AG04449 (cell line): ENCODE results near the gene ADGRG6.

Experiments
- CTCF ChIA-PET: fragments of 350-600 bp; formaldehyde crosslinking; extraction: SDS; loops from one replicate; lab custom pipeline; 2021; ENCODE audit warnings: antibody characterized with exemption; lab: Yijun Ruan, JAX
- POLR2A ChIA-PET: fragments of 400-600, 350-600 bp; formaldehyde crosslinking; extraction: SDS; loops from one replicate; lab custom pipeline; 2020; ENCODE audit warnings: antibody characterized with exemption, inconsistent platforms; lab: Yijun Ruan, JAX
- DNase-seq: peaks from one replicate; pipeline ENCODE4 v3.0.0-alpha.2; 2010; ENCODE audit warnings: low read depth, low spot score
- H3K4me3 ChIP-seq: 2 replicates; pipeline ENCODE4 v1.5.1; 2011; ENCODE audit warnings: low read depth, mild to moderate bottlenecking, control low read depth, low read length
- TF ChIP-seq, protein P1 (sequence below): IDR thresholded peaks from one replicate; pipeline ENCODE4 v1.5.1; 2011; ENCODE audit warnings: mild to moderate bottlenecking, moderate library complexity, low read length, control low read depth, inconsistent platforms; ENCODE audit not compliant: insufficient read depth; ENCODE audit errors: missing control alignments

Gene ADGRG6

DNA sequence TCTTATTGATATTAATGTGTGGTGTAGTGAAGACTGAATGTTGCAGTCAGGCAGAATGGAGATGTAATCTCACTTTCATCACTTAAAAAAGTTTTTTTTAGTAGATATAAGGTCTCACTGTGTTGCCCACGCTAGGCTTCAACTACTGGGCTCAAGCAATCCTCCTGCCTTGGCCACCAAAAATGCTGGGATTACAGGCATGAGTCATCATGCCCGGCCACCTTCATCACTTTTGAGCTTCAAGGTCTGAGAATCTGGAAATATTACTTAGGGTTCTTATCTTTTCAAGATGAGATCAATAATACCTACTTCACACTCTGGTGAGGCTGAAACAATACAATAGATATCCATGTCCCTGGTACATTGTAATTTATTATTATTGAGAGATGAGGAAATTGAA, 31.6 kb downstream of the ADGRG6 start:
- POLR2A ChIA-PET: no interaction called here
- CTCF ChIA-PET: no interaction called here
- H3K4me3 ChIP-seq: no peak overlapping the region
- TF ChIP-seq, protein P1, sequence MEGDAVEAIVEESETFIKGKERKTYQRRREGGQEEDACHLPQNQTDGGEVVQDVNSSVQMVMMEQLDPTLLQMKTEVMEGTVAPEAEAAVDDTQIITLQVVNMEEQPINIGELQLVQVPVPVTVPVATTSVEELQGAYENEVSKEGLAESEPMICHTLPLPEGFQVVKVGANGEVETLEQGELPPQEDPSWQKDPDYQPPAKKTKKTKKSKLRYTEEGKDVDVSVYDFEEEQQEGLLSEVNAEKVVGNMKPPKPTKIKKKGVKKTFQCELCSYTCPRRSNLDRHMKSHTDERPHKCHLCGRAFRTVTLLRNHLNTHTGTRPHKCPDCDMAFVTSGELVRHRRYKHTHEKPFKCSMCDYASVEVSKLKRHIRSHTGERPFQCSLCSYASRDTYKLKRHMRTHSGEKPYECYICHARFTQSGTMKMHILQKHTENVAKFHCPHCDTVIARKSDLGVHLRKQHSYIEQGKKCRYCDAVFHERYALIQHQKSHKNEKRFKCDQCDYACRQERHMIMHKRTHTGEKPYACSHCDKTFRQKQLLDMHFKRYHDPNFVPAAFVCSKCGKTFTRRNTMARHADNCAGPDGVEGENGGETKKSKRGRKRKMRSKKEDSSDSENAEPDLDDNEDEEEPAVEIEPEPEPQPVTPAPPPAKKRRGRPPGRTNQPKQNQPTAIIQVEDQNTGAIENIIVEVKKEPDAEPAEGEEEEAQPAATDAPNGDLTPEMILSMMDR: no peak
- no peak for DNase-seq

DNA sequence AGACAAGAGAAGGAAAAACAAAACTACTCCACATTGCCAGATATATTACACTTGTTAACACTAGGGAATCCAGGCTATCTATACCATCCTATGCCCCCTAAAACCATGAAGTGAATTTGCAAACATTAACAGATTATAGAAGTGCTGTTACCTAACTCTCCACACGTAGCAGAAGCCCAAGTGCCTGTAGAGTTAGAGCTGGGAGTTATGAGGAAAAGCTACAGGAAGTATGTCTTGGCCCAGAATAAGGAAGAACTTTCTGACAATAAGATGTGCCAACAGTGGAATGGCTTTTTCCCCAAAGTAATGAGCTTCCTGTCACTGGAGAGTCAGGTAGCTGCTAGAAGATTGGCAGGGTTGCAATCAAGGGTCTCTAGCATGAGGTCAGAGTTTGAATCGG, 32.5 kb downstream of the ADGRG6 start:
- ChIA-PET POLR2A (no interaction called here), CTCF (no interaction called here)
- DNase-seq: no peak
- TF ChIP-seq, protein P1: no peak
- no peak overlapping the region for H3K4me3 ChIP-seq

DNA sequence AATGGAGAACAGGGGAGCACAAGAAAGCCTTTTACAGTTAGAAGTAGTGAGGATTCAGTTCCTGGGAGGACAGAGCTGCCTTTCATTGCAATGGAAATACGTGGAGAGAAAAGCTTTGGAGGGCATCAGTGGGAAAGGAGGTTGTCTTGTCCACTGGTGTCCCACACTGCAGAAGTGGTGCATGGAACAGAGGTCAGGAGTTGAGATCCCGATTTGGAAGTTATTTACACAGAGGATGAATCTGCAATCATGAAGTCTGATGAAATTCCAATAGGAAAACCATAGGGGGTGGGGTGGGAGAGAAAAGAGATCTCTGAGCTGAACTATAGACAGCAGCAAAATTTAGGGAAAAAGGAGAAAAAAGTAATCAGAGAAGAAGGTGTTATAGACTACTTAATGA, 33.6 kb downstream of the ADGRG6 start:
- ChIA-PET POLR2A (no interaction called here), CTCF (no interaction called here)
- no peak overlapping the region for H3K4me3 ChIP-seq
- TF ChIP-seq, protein P1: no peak
- no peak for DNase-seq

DNA sequence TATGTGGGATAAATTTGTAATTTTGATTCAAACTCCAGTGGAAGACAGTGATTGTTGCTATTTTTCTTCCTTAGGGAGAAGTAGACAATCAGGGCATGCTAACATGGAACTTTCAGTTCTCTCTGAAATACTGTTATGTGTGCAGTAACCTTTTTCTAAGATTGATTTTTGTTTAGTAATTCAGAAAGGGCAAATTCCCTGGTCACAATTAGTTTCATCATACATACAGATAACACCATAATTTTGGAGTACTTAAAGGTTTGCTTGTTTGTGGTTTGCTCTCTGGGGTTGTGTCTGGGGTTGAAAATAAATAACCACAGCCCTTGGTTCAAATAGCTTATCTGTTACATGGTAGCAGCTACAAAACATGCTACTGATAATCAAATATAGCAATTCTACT, 34.4 kb downstream of the ADGRG6 start:
- no peak overlapping the region for H3K4me3 ChIP-seq
- ChIA-PET CTCF (no interaction called here), POLR2A (no interaction called here)
- no peak for DNase-seq
- TF ChIP-seq, protein P1: no peak

DNA sequence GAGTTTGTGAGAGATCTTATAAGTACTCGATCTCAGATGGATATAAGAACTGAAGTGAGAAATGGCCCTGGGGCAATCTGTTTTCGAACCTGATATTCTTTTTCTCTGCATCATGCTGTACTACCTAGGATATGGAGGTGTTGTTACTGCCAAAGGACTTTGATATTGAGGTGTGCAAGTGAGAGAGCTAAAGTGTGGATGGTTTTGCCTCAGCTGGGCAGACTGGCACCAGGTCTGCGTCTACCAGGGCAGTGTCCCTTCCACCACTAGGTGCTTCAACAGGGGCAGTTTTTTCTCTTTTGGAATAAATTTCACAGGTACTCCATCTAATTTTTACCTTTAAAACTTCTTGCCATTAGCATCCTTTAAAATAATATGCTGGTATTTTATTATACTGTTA, 35.0 kb downstream of the ADGRG6 start:
- ChIA-PET POLR2A (no interaction called here), CTCF (no interaction called here)
- TF ChIP-seq, protein P1: no peak
- no peak overlapping the region for H3K4me3 ChIP-seq
- no peak for DNase-seq

DNA sequence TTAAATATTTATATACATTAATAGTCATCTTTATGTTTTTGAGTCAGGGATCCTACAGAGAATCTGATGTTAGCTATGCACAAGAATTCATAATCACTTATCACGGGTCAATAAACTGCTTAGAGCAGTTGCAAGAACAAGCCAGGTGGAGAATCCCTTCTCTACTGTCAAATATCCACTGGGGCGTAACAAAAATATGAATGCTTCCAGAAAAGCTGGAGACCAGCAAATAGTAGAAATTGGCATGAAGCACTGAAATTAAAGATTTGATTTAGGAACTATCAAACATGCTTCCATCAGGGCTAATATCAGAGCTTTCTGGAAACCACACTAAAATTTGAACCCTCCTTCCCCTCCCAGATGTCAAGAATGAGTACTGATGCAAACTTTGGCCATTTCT, 37.3 kb downstream of the ADGRG6 start:
- TF ChIP-seq, protein P1: no peak
- CTCF ChIA-PET: interaction anchor here (1.1 to 1.5 kb wide), 2 partner anchors 16 to 48 kb away, joined by 3 to 4 read pairs; no protein-coding TSS in a partner anchor
- no peak for DNase-seq
- H3K4me3 ChIP-seq: no peak overlapping the region
- POLR2A ChIA-PET: no interaction called here
